Measurements from ENCODE around the gene NIPAL4. TPM values are rescaled to one million over a fixed set of nuclear protein-coding genes. Genes with fewer than 3 reads are reported as not detected.
"Not testable (repeated sequence)": the region's sequence is repeated elsewhere in the genome, so short reads cannot be mapped to it uniquely, and the experiment has no call there.

Gene NIPAL4
- total RNA-seq, 1 donor from 2014 or later, result not detected

GRCh38 chr5:157463081-157463480 lies 3.1 kb downstream of the NIPAL4 start:
- DNase-seq (ENCODE audit: low spot score), result peak; percentile 59

- peak; percentile 5 for DNase-seq (ENCODE audit: low spot score)
These were observed 3.9 kb downstream of the NIPAL4 start for GRCh38 chr5:157463621-157464518.

- DNase-seq (ENCODE audit: low spot score), result peak; percentile 22
These were observed 4.6 kb downstream of the NIPAL4 start for GRCh38 chr5:157464519-157465171.

- no peak for DNase-seq (ENCODE audit: low spot score)
These were observed 8.4 kb downstream of the NIPAL4 start for GRCh38 chr5:157468293-157468965.

DNA sequence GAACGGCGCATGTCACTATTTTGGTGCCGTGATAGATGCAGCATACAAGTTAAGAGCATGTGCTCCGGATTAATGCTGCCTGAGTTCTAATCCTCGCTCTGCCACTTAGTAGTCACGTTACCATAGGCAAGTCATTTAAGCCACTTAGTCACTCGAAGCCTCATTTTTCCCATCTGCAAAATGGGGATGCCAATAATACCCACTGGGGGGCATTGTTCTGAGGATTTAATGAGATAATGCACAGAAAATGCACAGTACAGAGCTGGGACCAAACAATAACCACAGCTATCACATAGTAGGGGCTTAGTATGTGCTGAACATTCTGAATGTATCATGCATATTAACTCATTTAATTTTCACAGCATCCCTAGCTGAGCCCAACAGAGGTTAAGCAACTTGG lies 9.1 kb downstream of the NIPAL4 start:
- DNase-seq (ENCODE audit: low spot score), result no peak

- no peak for DNase-seq (ENCODE audit: low spot score)
These were observed 9.7 kb downstream of the NIPAL4 start for GRCh38 chr5:157469687-157470086.

- DNase-seq (ENCODE audit: low spot score), result no peak
These were observed 10.6 kb downstream of the NIPAL4 start for GRCh38 chr5:157470631-157471030.

DNA sequence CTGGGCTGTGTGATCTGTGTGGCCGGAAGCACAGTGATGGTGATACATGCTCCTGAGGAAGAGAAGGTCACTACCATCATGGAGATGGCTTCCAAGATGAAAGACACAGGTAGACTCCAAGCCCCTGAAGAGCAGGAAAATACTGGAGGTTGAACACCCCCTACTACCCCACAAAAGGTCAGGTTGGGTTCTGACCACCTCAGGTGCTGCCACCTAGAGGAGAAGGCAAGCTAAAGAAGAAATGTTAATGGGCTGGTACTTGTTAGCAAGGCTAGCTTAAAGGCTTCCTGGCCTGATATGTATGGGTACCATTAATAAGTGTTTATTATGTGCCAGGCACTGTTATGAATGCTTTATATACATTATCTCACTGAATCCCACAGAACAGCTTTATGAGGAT lies 11.7 kb downstream of the NIPAL4 start:
- DNase-seq (ENCODE audit: low spot score), result no peak

DNA sequence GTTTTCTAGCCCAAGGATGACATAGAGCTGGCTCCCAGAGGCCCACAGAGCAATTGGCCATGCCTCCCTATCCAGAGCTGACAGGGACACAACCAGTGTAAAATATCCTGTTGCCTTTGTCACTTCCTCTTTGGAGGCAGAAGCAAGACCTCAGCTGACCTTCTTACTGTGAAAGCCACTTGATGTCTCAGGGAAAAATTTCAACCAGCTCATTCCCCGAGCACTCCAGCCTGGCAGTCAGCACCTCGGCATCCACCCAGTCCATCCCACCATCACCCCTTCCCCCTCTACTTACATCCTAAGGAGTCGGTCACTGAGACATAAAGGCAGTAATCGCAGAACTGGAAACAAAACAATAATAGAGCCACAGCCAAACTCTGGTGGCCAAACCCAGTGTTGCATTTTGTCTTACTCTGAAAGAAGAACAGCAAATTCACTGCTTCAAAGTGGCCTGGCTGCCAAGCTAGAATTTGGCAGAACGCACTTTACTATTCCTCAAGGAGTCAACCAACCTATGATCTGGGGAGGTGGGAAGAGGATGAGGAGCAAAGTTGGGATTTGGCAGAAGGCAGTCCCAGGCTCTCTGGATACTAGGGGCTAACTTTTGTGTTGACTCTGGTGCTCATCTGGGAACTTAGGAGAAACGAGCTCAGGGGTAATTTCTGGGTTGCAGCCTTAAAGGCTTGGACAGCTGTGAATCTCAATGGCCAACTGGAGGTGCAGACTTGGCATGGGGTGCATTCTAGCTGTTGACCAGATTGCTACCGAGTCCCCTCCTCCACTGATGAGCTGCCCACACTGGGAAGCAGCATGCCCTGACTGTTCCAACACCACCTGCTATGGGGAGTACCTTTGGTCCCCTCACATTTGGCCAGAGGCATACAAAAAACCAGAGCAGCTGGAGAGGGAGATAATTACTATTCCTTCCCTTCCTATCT lies 13.6 kb downstream of the NIPAL4 start:
- DNase-seq (ENCODE audit: low spot score), result no peak

DNA sequence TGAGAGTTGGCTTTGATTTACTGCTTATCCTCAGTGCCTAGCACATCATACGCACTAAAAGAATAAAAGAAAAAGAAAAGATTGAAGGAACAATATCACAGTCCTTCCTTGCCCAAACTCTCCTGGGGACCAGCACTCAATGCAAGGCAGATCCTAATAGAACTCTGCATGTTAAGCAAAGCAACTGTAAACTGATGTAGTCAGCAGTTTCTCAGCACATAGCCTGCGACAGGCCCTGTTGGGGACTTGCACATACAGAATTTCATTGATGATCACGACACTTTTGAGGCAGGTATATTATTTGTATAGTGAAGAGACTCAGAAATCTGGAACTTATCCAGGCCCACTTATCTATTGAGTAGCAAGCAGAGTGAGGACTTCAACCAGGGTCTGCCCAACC lies 15.4 kb downstream of the NIPAL4 start:
- no peak for DNase-seq (ENCODE audit: low spot score)

- DNase-seq (ENCODE audit: low spot score), result no peak
These were observed 16.8 kb downstream of the NIPAL4 start for GRCh38 chr5:157476702-157477408.

DNA sequence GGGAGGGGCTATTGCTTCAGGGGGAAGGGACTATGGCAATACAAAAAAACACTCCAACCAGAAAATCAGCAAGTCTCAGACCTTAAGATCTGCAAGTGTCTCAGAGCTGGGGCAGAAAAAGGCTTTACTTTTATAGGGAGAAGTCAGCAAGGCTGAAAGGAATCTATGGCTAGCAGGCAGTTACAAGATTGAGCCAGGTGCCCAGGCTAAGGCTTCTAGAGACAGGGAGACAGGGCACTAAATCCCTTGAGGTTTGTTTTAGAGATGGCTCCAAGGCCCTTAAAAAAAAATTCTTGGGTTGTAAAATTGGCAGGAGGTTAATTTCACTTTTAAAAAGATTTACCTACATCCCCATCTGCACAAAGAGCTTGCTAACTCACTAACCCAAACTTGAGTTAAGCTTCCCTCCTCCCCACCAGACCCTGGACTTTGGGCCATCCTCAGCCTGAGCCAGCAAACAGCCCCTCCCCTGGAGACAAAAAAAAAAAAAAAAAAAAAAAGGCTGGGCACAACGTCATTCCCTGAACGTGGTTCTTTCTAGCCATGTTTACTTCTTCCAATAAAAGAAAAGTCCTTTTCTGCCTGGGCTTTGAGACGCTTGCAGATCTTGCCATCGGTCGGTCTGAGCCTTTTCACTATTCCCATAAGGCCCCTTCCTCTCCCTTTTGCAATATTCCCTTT lies 17.9 kb downstream of the NIPAL4 start:
- no peak for DNase-seq (ENCODE audit: low spot score)

GRCh38 chr5:157478726-157479125 lies 18.7 kb downstream of the NIPAL4 start:
- DNase-seq (ENCODE audit: low spot score), result no peak

GRCh38 chr5:157479166-157479565 lies 19.2 kb downstream of the NIPAL4 start:
- no peak for DNase-seq (ENCODE audit: low spot score)

GRCh38 chr5:157479612-157480510 lies 19.8 kb downstream of the NIPAL4 start:
- DNase-seq (ENCODE audit: low spot score), result no peak

- no peak for DNase-seq (ENCODE audit: low spot score)
These were observed 21.3 kb downstream of the NIPAL4 start for GRCh38 chr5:157481265-157481664.

DNA sequence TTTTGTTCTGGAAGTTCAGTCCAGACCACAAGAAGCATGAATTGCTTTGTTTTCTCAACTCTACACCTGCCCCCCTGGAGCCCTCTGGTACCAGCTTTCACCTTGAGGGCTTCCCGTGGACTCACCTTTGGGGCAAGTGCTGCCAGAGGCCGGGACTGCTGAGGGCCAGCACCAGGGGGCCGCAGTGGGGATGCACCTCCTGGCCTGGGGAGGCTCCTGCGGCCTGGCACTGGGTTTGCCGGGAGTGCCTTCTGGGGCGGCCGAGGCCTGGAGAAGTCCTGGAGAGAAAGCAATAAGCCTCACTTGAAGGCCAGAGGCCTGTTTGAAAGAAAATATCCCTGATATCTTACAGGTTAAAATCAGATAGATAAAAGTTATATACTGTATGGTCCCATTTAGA lies 21.7 kb downstream of the NIPAL4 start:
- DNase-seq (ENCODE audit: low spot score), result no peak

- DNase-seq (ENCODE audit: low spot score), result not testable (repeated sequence)
These were observed 22.7 kb downstream of the NIPAL4 start for GRCh38 chr5:157482702-157483101.

- no peak for DNase-seq (ENCODE audit: low spot score)
These were observed 24.8 kb downstream of the NIPAL4 start for GRCh38 chr5:157484768-157485167.

Measured in mesenteric fat pad (tissue), 1 donor.